ENCODE results near the gene EIF3D.

Gene EIF3D

DNA sequence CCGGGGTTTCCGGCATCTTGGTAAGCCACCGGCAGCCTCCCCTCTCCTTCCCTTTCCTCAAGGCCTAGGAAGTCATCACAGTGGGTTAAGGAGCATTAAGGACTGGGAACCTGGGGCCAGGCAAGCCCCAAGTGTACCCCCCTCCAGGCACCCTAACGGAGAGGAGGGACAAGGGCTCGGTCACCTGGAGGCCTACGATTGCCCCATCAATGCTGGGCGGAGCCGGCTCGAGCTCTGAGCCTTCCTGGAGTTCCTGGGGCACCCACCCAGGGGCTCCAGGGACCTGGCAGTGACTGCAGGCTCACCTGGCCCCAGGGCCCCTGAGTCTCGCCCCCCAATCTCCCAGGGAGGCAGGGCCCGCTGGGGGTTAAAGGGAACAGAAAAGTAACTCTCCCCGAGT, 34.5 kb upstream of the EIF3D start:
- peaks cover 72% of the 10 kb centered on the region in 2 donors for H3K27me3 Mint-ChIP-seq
- H3K36me3 Mint-ChIP-seq (ENCODE audit: insufficient read depth) = no peaks in the 10 kb centered on the region
- H3K4me3 Mint-ChIP-seq = no peak overlapping the region
- ATAC-seq (replicated peaks) = no peak
- no peaks in the 10 kb centered on the region for H3K9me3 Mint-ChIP-seq
- no peaks in the 10 kb centered on the region for H3K4me1 Mint-ChIP-seq (ENCODE audit: low read depth in 2 of 2)
- no peak for DNase-seq
- no peak overlapping the region for H3K27ac Mint-ChIP-seq

- ATAC-seq (replicated peaks) (no peak), DNase-seq (no peak)
- H3K4me3 Mint-ChIP-seq = no peak overlapping the region
- H3K4me1 Mint-ChIP-seq (ENCODE audit: low read depth in 2 of 2) = no peaks in the 10 kb centered on the region
- H3K27ac Mint-ChIP-seq = no peak overlapping the region
- H3K9me3 Mint-ChIP-seq = no peaks in the 10 kb centered on the region
- peaks cover 67% of the 10 kb centered on the region in 2 donors for H3K27me3 Mint-ChIP-seq
- H3K36me3 Mint-ChIP-seq (ENCODE audit: insufficient read depth) = peaks cover under 1% of the 10 kb centered on the region
Observed at GRCh38 chr22:36563001-36563400, 34.0 kb upstream of the EIF3D start.

GRCh38 chr22:36562261-36562835, 33.4 kb upstream of the EIF3D start:
- ATAC-seq (replicated peaks) = no peak
- H3K36me3 Mint-ChIP-seq (ENCODE audit: insufficient read depth) = peaks cover 3% of the 10 kb centered on the region
- no peaks in the 10 kb centered on the region for H3K9me3 Mint-ChIP-seq
- no peaks in the 10 kb centered on the region for H3K4me1 Mint-ChIP-seq (ENCODE audit: low read depth in 2 of 2)
- DNase-seq = no peak
- H3K4me3 Mint-ChIP-seq = no peak overlapping the region
- no peak overlapping the region for H3K27ac Mint-ChIP-seq
- H3K27me3 Mint-ChIP-seq = peaks cover 66% of the 10 kb centered on the region in 2 donors

- no peak for DNase-seq
- peaks cover 3% of the 10 kb centered on the region for H3K36me3 Mint-ChIP-seq (ENCODE audit: insufficient read depth)
- no peak for ATAC-seq (replicated peaks)
- H3K27ac Mint-ChIP-seq = no peak overlapping the region
- H3K4me3 Mint-ChIP-seq = no peak overlapping the region
- H3K27me3 Mint-ChIP-seq = peaks cover 66% of the 10 kb centered on the region in 2 donors
- H3K4me1 Mint-ChIP-seq (ENCODE audit: low read depth in 2 of 2) = no peaks in the 10 kb centered on the region
- no peaks in the 10 kb centered on the region for H3K9me3 Mint-ChIP-seq
Observed at GRCh38 chr22:36561291-36561811, 32.4 kb upstream of the EIF3D start.

- DNase-seq = no peak
- Mint-ChIP-seq H3K4me1 (ENCODE audit: low read depth in 2 of 2) (no peaks in the 10 kb centered on the region), H3K27me3 (peaks cover 62 to 66% of the 10 kb centered on the region in 2 donors), H3K9me3 (no peaks in the 10 kb centered on the region), H3K36me3 (ENCODE audit: insufficient read depth) (peaks cover 3% of the 10 kb centered on the region), H3K4me3 (no peak overlapping the region), H3K27ac (no peak overlapping the region)
- no peak for ATAC-seq (replicated peaks)
Observed at GRCh38 chr22:36560001-36560400, 31.0 kb upstream of the EIF3D start.

DNA sequence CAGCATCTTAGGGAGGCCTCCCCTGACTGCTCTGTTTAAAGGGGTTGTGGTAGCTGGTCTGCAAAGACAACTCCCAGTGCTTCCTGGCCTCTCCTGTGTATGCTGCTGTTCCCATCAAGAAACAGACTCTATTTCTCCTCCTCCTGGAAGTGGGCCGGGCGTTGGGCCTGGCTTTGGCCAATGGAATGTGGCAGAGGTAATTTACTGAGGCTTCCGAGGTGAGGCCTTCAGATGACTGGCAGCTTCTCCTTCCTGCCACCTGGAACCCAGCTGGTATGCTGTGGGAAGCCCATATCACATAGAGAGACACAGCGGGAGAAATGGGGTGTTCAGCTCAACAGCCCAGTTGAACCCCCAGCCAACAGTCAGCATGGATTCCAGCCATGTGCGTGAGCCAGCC, 25.1 kb upstream of the EIF3D start:
- Mint-ChIP-seq H3K4me3 (no peak overlapping the region), H3K27ac (no peak overlapping the region), H3K4me1 (ENCODE audit: low read depth in 2 of 2) (no peaks in the 10 kb centered on the region), H3K36me3 (ENCODE audit: insufficient read depth) (peaks cover 3% of the 10 kb centered on the region), H3K9me3 (no peaks in the 10 kb centered on the region), H3K27me3 (peaks cover 48 to 80% of the 10 kb centered on the region in 2 donors)
- DNase-seq (no peak), ATAC-seq (replicated peaks) (no peak)

GRCh38 chr22:36552289-36552688, 23.3 kb upstream of the EIF3D start:
- ATAC-seq (replicated peaks) = peak; percentile 22

DNA sequence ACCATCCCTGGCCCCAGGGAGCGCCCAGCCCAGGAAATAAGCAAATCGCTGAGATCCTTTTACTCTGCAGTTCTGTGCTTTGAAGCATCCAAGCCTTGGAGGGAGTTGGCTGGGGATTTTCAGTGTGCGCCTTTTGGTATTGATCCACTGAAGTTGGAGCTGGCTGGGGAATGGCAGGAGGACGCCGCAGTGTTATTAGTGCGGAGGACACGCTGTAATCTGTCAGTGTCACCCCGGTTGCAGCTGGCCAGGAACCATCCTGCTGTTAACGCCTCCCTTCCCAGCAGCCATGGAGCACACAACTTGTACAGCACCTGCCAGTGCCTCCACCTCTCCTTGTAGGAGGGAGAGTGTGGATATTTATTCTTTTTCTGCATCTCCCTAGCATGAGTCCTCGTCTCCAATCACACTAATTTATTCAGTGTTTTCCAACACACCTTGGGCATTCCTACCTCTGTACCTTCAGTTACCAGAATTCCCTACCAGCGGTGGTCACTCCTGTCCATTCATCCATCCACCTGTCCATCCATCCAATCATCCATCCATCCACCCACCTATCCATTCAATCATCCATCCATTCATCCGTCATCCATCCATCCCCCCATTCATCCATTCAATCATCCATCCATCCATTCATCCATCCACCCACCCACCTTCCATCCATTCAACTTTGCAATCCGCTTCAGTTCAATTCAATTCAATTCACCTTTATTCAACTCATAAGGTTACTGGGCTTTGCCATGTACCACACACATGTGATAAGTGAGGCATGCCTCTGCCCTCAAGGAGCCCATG, 21.9 kb upstream of the EIF3D start:
- ATAC-seq (replicated peaks) = no peak
- DNase-seq = no peak
- Mint-ChIP-seq H3K27me3 (peaks cover 60 to 87% of the 10 kb centered on the region in 2 donors), H3K4me3 (no peak overlapping the region), H3K4me1 (ENCODE audit: low read depth in 2 of 2) (peaks cover 0 to 2% of the 10 kb centered on the region in 2 donors), H3K27ac (no peak overlapping the region), H3K9me3 (no peaks in the 10 kb centered on the region), H3K36me3 (ENCODE audit: insufficient read depth) (no peaks in the 10 kb centered on the region)

More at GRCh38 chr22:36552289-36552688, 23.3 kb upstream of the EIF3D start:
- Mint-ChIP-seq H3K27ac (no peak overlapping the region), H3K9me3 (no peaks in the 10 kb centered on the region), H3K4me3 (no peak overlapping the region), H3K4me1 (ENCODE audit: low read depth in 2 of 2) (no peaks in the 10 kb centered on the region), H3K27me3 (peaks cover 60 to 87% of the 10 kb centered on the region in 2 donors), H3K36me3 (ENCODE audit: insufficient read depth) (no peaks in the 10 kb centered on the region)
- DNase-seq = no peak

- ATAC-seq (replicated peaks) (no peak), DNase-seq (no peak)
- H3K9me3 Mint-ChIP-seq = no peaks in the 10 kb centered on the region
- peaks cover 52 to 75% of the 10 kb centered on the region in 2 donors for H3K27me3 Mint-ChIP-seq
- H3K4me1 Mint-ChIP-seq (ENCODE audit: low read depth in 2 of 2) = peaks cover 0 to 2% of the 10 kb centered on the region in 2 donors
- H3K4me3 Mint-ChIP-seq = no peak overlapping the region
- H3K36me3 Mint-ChIP-seq (ENCODE audit: insufficient read depth) = no peaks in the 10 kb centered on the region
- H3K27ac Mint-ChIP-seq = no peak overlapping the region
Observed at GRCh38 chr22:36549033-36549432, 20.1 kb upstream of the EIF3D start.

DNA sequence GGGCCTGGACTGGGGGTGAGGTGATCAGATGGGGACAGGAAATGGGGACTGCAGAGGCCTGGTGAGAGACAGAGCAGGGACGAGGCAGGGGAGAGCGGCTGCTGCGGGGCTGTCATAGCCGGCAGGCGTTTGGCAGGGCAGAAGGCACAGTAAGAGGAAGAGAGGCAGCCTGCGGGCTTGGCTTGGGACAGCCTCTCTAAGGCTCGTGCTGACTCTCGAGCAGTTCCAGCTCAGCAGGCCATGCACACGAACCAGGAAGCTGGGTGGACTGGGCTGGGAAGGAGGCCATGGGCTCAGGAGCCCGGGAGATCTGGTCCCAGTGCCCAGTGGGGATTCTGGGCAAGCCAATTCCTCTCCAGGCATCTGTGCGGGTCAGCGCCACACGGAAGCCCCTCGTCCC, 19.6 kb upstream of the EIF3D start:
- Mint-ChIP-seq H3K4me1 (ENCODE audit: low read depth in 2 of 2) (peaks cover 0 to 2% of the 10 kb centered on the region in 2 donors), H3K36me3 (ENCODE audit: insufficient read depth) (no peaks in the 10 kb centered on the region), H3K27me3 (peaks cover 48 to 71% of the 10 kb centered on the region in 2 donors), H3K27ac (no peak overlapping the region), H3K9me3 (no peaks in the 10 kb centered on the region), H3K4me3 (no peak overlapping the region)
- ATAC-seq (replicated peaks) (no peak), DNase-seq (no peak)

DNA sequence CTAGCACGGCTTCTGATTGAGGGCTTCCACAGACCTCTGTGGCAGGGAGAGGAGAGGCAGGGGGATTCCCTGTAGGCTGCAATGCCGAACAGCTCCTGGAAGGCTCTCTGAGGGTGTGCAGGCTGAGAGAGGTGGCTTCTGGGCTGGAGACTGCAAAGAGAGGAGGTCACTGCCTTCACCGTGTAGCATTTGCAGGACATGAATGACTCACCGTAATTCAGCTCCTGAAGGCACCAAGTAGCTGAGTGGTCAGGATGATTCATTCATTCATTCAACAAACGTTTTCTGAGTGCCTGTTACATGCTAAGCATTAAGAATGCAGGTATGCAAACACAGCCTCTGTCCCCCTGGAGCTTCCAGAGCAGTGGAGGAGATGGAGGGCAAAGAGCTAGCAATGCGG, 18.0 kb upstream of the EIF3D start:
- no peaks in the 10 kb centered on the region for H3K9me3 Mint-ChIP-seq
- peaks cover 0 to 2% of the 10 kb centered on the region in 2 donors for H3K4me1 Mint-ChIP-seq (ENCODE audit: low read depth in 2 of 2)
- no peak overlapping the region for H3K27ac Mint-ChIP-seq
- H3K36me3 Mint-ChIP-seq (ENCODE audit: insufficient read depth) = no peaks in the 10 kb centered on the region
- ATAC-seq (replicated peaks) (no peak), DNase-seq (no peak)
- H3K4me3 Mint-ChIP-seq = no peak overlapping the region
- H3K27me3 Mint-ChIP-seq = peaks cover 48 to 62% of the 10 kb centered on the region in 2 donors

DNA sequence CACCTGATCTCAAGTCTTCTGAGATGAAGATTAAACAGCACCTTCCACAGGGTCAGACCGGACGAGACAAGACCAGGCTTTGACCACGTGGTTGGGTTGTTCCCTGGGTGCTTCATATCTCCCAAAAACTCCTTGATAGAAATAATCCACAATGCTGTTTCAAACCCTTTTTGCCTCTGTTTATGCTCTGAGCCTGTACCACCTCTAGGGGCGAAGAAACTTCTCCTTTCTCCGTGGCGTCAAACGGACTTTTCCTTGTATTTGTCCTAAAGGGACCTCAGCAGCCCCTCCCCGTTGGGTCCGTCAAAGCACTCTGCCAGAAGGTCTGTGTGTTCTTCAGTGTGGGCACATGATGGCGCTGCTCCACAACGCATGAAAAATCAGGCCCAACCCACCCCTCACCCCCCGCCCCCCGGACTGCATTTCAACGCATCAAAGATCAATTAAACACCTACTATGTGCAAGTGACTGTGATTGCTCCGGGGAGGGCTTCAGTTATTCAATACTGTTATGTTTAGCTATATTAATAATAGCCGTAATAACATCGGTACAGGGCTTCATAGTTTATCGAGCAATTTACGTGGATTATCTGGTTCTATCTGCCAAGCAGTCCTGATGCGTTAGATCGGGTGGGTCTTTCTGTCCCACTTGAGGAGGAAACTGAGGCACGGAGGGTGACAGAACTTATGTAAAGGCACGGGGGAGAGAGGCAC, 17.3 kb upstream of the EIF3D start:
- Mint-ChIP-seq H3K27ac (no peak overlapping the region), H3K4me3 (no peak overlapping the region), H3K9me3 (no peaks in the 10 kb centered on the region), H3K27me3 (peaks cover 42 to 55% of the 10 kb centered on the region in 2 donors), H3K36me3 (ENCODE audit: insufficient read depth) (no peaks in the 10 kb centered on the region), H3K4me1 (ENCODE audit: low read depth in 2 of 2) (peaks cover 0 to 2% of the 10 kb centered on the region in 2 donors)
- ATAC-seq (replicated peaks) (peak; percentile 26), DNase-seq (no peak)

- ATAC-seq (replicated peaks) = no peak
- no peak for DNase-seq
- peaks cover 43 to 45% of the 10 kb centered on the region in 2 donors for H3K27me3 Mint-ChIP-seq
Observed at GRCh38 chr22:36544107-36544620, 15.2 kb upstream of the EIF3D start.

More at GRCh38 chr22:36544107-36544620, 15.2 kb upstream of the EIF3D start:
- Mint-ChIP-seq H3K4me1 (ENCODE audit: low read depth in 2 of 2) (peaks cover 0 to 2% of the 10 kb centered on the region in 2 donors), H3K9me3 (no peaks in the 10 kb centered on the region), H3K36me3 (ENCODE audit: insufficient read depth) (no peaks in the 10 kb centered on the region), H3K4me3 (no peak overlapping the region), H3K27ac (no peak overlapping the region)

All from effector memory CD8-positive, alpha-beta T cell (primary cell).